ENCODE data around the gene COA4. TPM values are rescaled to one million over a fixed set of nuclear protein-coding genes. Genes with fewer than 3 reads are reported as not detected.
A peak's percentile ranks its signal among the peaks of the same experiment; 100 is the strongest.

COA4 gene
- total RNA-seq, 1 experiment from 2014 or later: 97.0 TPM

DNA sequence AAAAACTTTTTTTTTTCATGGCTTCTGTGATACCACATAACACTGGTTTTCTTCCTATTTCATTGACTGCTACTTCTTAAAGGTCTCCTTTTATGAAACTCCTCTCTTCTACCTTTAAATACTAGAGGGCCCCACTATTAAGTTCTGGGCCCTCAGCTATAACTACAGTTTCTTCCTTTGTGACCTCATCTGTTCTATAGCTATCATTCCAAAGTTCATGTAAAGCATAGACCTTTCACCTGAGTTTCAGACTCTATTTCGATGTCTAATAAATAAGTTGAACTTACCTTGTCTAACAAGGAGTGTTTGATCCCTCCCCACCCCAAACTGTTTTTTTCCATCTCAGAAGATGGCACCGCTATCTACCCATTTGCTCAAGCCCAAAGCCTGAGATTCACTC, 35.4 kb upstream of the COA4 start:
- H3K4me3 ChIP-seq (replicated peaks in 1 of 2; ENCODE audit: low read depth in 1 of 2, low read length in 2 of 2): no peak overlapping the region
- H3K9ac ChIP-seq (ENCODE audit: low read length): no peak overlapping the region
- H3K4me1 ChIP-seq (ENCODE audit: control insufficient read depth in 1 of 2, insufficient read depth in 2 of 2, low read length in 2 of 2): peaks cover 0 to 5% of the 10 kb centered on the region in 2 experiments; a peak in 2 of 4 replicates
- H3K36me3 ChIP-seq (ENCODE audit: control insufficient read depth in 1 of 2, insufficient read depth in 2 of 2, low read length in 2 of 2): no peaks in the 10 kb centered on the region
- H3K27ac ChIP-seq (ENCODE audit: low read depth, low read length): no peak overlapping the region
- ChIA-PET RAD21 (ENCODE audit: low non-redundant PET in 1 of 2, low total read pairs in 2 of 2, uncharacterized antibody in 2 of 2, unreplicated experiment in 2 of 2) (no interaction called here), POLR2A (no interaction called here), CTCF (no interaction called here)
- intact Hi-C loops (cut with micrococcal nuclease): no loop called here
- H4K20me1 ChIP-seq (ENCODE audit: insufficient read depth): no peaks in the 10 kb centered on the region
- H3K9me3 ChIP-seq (ENCODE audit: control insufficient read depth in 1 of 2, insufficient read depth in 1 of 2, low read depth in 1 of 2, low read length in 2 of 2): no peaks in the 10 kb centered on the region
- H3K9me2 ChIP-seq (ENCODE audit: insufficient read depth): no peaks in the 10 kb centered on the region
- H3K79me2 ChIP-seq (ENCODE audit: insufficient read depth, low read length): no peaks in the 10 kb centered on the region
- ATAC-seq (no peak), DNase-seq (ENCODE audit: low read depth, low spot score) (no peak)
- TF ChIP-seq SIN3A (IDR thresholded peaks at IDR 0.05; ENCODE audit: low read depth) (no peak), CBX3 (IDR thresholded peaks at IDR 0.05; ENCODE audit: low read depth) (no peak), YY1 (IDR thresholded peaks at IDR 0.05; ENCODE audit: extremely low read depth, insufficient replicate concordance, low read depth, low read length) (no peak)
- TF ChIP-seq, protein P1, sequence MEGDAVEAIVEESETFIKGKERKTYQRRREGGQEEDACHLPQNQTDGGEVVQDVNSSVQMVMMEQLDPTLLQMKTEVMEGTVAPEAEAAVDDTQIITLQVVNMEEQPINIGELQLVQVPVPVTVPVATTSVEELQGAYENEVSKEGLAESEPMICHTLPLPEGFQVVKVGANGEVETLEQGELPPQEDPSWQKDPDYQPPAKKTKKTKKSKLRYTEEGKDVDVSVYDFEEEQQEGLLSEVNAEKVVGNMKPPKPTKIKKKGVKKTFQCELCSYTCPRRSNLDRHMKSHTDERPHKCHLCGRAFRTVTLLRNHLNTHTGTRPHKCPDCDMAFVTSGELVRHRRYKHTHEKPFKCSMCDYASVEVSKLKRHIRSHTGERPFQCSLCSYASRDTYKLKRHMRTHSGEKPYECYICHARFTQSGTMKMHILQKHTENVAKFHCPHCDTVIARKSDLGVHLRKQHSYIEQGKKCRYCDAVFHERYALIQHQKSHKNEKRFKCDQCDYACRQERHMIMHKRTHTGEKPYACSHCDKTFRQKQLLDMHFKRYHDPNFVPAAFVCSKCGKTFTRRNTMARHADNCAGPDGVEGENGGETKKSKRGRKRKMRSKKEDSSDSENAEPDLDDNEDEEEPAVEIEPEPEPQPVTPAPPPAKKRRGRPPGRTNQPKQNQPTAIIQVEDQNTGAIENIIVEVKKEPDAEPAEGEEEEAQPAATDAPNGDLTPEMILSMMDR (IDR thresholded peaks at IDR 0.05 in 2 of 3, conservative IDR thresholded peaks at IDR 0.05 in 1 of 3; ENCODE audit: borderline replicate concordance in 1 of 3, insufficient read depth in 1 of 3, low read depth in 2 of 3, low read length in 2 of 3): no peak
- H3K27me3 ChIP-seq (ENCODE audit: insufficient read depth, low read length): no peaks in the 10 kb centered on the region
- H3K4me2 ChIP-seq (ENCODE audit: low read length): no peak overlapping the region
- no peak overlapping the region for H2AFZ ChIP-seq (ENCODE audit: low read depth, low read length, poor library complexity, severe bottlenecking)
- no TSS peak for BruUV-seq (replicated peaks)

DNA sequence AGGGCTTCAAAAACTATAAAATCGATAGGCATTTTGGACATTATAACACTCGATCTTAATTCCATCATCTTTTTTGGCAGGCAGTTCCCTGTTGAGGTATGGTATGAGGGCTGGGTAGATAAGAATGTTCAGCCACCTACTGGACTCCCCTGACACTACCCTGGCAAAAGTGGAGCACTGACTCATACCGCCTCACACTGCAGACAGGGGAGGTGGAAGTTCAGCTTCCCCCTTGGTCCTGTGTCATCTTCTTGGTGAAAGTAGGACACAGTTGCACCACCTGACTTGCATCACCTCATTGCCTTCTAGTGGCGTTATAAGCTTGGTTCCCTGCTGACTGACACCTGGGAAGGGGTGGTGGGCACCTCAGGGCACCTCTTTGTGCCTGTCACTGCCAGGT, 30.5 kb upstream of the COA4 start:
- Histone ChIP-seq H3K9me2 (ENCODE audit: insufficient read depth) (no peaks in the 10 kb centered on the region), H3K9me3 (ENCODE audit: control insufficient read depth in 1 of 2, insufficient read depth in 1 of 2, low read depth in 1 of 2, low read length in 2 of 2) (no peaks in the 10 kb centered on the region), H2AFZ (ENCODE audit: low read depth, low read length, poor library complexity, severe bottlenecking) (no peak overlapping the region), H3K27me3 (ENCODE audit: insufficient read depth, low read length) (no peaks in the 10 kb centered on the region), H3K27ac (ENCODE audit: low read depth, low read length) (no peak overlapping the region), H3K36me3 (ENCODE audit: control insufficient read depth in 1 of 2, insufficient read depth in 2 of 2, low read length in 2 of 2) (no peaks in the 10 kb centered on the region), H4K20me1 (ENCODE audit: insufficient read depth) (no peaks in the 10 kb centered on the region), H3K4me3 (replicated peaks in 1 of 2; ENCODE audit: low read depth in 1 of 2, low read length in 2 of 2) (no peak overlapping the region), H3K9ac (ENCODE audit: low read length) (no peak overlapping the region), H3K79me2 (ENCODE audit: insufficient read depth, low read length) (no peaks in the 10 kb centered on the region), H3K4me1 (ENCODE audit: control insufficient read depth in 1 of 2, insufficient read depth in 2 of 2, low read length in 2 of 2) (peaks cover 0 to 6% of the 10 kb centered on the region in 2 experiments; a peak in 2 of 4 replicates), H3K4me2 (ENCODE audit: low read length) (no peak overlapping the region)
- ChIA-PET CTCF (no interaction called here), RAD21 (ENCODE audit: low non-redundant PET in 1 of 2, low total read pairs in 2 of 2, uncharacterized antibody in 2 of 2, unreplicated experiment in 2 of 2) (no interaction called here), POLR2A (no interaction called here)
- intact Hi-C loops (cut with micrococcal nuclease): no loop called here
- BruUV-seq (replicated peaks): no TSS peak
- DNase-seq (ENCODE audit: low read depth, low spot score): peak; percentile 7
- no peak for TF ChIP-seq TCF7L2 (IDR thresholded peaks at IDR 0.05; ENCODE audit: borderline replicate concordance, extremely low read depth, insufficient read depth, insufficient read length)
- TF ChIP-seq, protein P1 (IDR thresholded peaks at IDR 0.05 in 2 of 3, conservative IDR thresholded peaks at IDR 0.05 in 1 of 3; ENCODE audit: borderline replicate concordance in 1 of 3, insufficient read depth in 1 of 3, low read depth in 2 of 3, low read length in 2 of 3): peak in 2 of 3 experiments; percentile 37 to 38; a peak in 4 of 6 replicates
- TF ChIP-seq, protein P2, sequence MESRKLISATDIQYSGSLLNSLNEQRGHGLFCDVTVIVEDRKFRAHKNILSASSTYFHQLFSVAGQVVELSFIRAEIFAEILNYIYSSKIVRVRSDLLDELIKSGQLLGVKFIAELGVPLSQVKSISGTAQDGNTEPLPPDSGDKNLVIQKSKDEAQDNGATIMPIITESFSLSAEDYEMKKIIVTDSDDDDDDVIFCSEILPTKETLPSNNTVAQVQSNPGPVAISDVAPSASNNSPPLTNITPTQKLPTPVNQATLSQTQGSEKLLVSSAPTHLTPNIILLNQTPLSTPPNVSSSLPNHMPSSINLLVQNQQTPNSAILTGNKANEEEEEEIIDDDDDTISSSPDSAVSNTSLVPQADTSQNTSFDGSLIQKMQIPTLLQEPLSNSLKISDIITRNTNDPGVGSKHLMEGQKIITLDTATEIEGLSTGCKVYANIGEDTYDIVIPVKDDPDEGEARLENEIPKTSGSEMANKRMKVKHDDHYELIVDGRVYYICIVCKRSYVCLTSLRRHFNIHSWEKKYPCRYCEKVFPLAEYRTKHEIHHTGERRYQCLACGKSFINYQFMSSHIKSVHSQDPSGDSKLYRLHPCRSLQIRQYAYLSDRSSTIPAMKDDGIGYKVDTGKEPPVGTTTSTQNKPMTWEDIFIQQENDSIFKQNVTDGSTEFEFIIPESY (IDR thresholded peaks at IDR 0.05; ENCODE audit: extremely low read depth, insufficient replicate concordance, low read length): no peak
- TF ChIP-seq RAD21 (IDR thresholded peaks at IDR 0.05; ENCODE audit: low read depth): peak; percentile 33; the same call in 1 of the 2 replicates
- ATAC-seq: peak; percentile 99

Measured in HCT116 (cell line).